ENCODE data around the gene ATE1. TPM values are rescaled to one million over a fixed set of nuclear protein-coding genes. Genes with fewer than 3 reads are reported as not detected.

Gene ATE1
- total RNA-seq, 3 donors from 2014 or later = 42.9 to 58.9 (median 52.2) TPM

- Histone ChIP-seq H3K4me3 (no peak overlapping the region), H3K36me3 (ENCODE audit: low read depth) (no peaks in the 10 kb centered on the region), H3K4me1 (ENCODE audit: low read depth) (no peaks in the 10 kb centered on the region), H3K9me3 (no peaks in the 10 kb centered on the region)
- intact Hi-C loops (cut with DNase I, micrococcal nuclease) = no loop called here
- no peak for DNase-seq
- no peak for ATAC-seq
- no peak for TF ChIP-seq CTCF (IDR thresholded peaks at IDR 0.05)
Observed at GRCh38 chr10:121965996-121966395, 38.2 kb upstream of the ATE1 start.

- no peak for ATAC-seq
- DNase-seq = no peak
- Histone ChIP-seq H3K36me3 (ENCODE audit: low read depth) (no peaks in the 10 kb centered on the region), H3K4me3 (no peak overlapping the region), H3K4me1 (ENCODE audit: low read depth) (no peaks in the 10 kb centered on the region), H3K9me3 (no peaks in the 10 kb centered on the region)
- TF ChIP-seq CTCF (IDR thresholded peaks at IDR 0.05) = no peak
- intact Hi-C loops (cut with DNase I, micrococcal nuclease) = no loop called here
Observed at GRCh38 chr10:121961456-121961855, 33.6 kb upstream of the ATE1 start.

GRCh38 chr10:121959671-121960070 lies 31.8 kb upstream of the ATE1 start:
- no peak overlapping the region for H3K4me3 ChIP-seq
- intact Hi-C loops (cut with DNase I, micrococcal nuclease) = no loop called here
- no peaks in the 10 kb centered on the region for H3K4me1 ChIP-seq (ENCODE audit: low read depth)
- ATAC-seq (no peak), DNase-seq (no peak)
- peaks cover 4% of the 10 kb centered on the region for H3K36me3 ChIP-seq (ENCODE audit: low read depth)
- H3K9me3 ChIP-seq = no peaks in the 10 kb centered on the region
- no peak for TF ChIP-seq CTCF (IDR thresholded peaks at IDR 0.05)

- intact Hi-C loops (cut with DNase I, micrococcal nuclease) = no loop called here
- ATAC-seq = no peak
- Histone ChIP-seq H3K4me3 (no peak overlapping the region), H3K36me3 (ENCODE audit: low read depth) (peaks cover 4% of the 10 kb centered on the region), H3K9me3 (no peaks in the 10 kb centered on the region), H3K4me1 (ENCODE audit: low read depth) (no peaks in the 10 kb centered on the region)
- no peak for TF ChIP-seq CTCF (IDR thresholded peaks at IDR 0.05)
- no peak for DNase-seq
Observed at GRCh38 chr10:121956111-121957061, 28.6 kb upstream of the ATE1 start.

- H3K4me1 ChIP-seq (ENCODE audit: low read depth) = no peaks in the 10 kb centered on the region
- TF ChIP-seq CTCF (IDR thresholded peaks at IDR 0.05) = no peak
- DNase-seq (no peak), ATAC-seq (no peak)
- H3K4me3 ChIP-seq = no peak overlapping the region
- intact Hi-C loops (cut with DNase I, micrococcal nuclease) = no loop called here
- H3K36me3 ChIP-seq (ENCODE audit: low read depth) = peaks cover 4% of the 10 kb centered on the region
- H3K9me3 ChIP-seq = no peaks in the 10 kb centered on the region
Observed at GRCh38 chr10:121952226-121952625, 24.4 kb upstream of the ATE1 start.
